Ovary (tissue), 9 donors: Measurements from ENCODE around the gene SMARCC1. TPM values are rescaled to one million over a fixed set of nuclear protein-coding genes. Genes with fewer than 3 reads are reported as not detected.

ENCODE experiments used
- DNase-seq, 5 donors: peaks; one replicate each; pipeline ENCODE4 v3.0.0-alpha.2; 2019 to 2020
- H3K27ac ChIP-seq, 2 donors: fragments of 200-600 bp; one replicate each; pipeline versions ENCODE4 v1.5.1 to v1.8.0; 2019 to 2022
- H3K27me3 ChIP-seq: fragments of 200-600 bp; one replicate; pipeline ENCODE4 v1.8.0; 2022
- H3K36me3 ChIP-seq: fragments of 200-600 bp; sonication (generic); one replicate; pipeline ENCODE4 v1.5.1; 2019
- H3K4me1 ChIP-seq: one replicate; pipeline ENCODE4 v1.8.1; 2013; ENCODE audit warnings: mild to moderate bottlenecking, moderate library complexity; ENCODE audit not compliant: insufficient read depth
- H3K4me3 ChIP-seq: fragments of 200-600 bp; sonication (generic); one replicate; pipeline ENCODE4 v1.5.1; 2017
- H3K9me3 ChIP-seq, 2 donors: fragments of 200-600 bp in 1 of 2; sonication (generic) in 1 of 2; one replicate each; pipeline versions ENCODE4 v1.5.1 to v1.8.1; 2013 to 2019; ENCODE audit warnings: mild to moderate bottlenecking in 1 of 2, moderate library complexity in 1 of 2
- EP300 ChIP-seq: sonication (generic); formaldehyde crosslinking; IDR thresholded peaks from one replicate; pipeline ENCODE4 v1.6.1; 2017; ENCODE audit warnings: antibody characterized with exemption
- POLR2A ChIP-seq: fragments of 450-650 bp; IDR thresholded peaks from one replicate; pipeline ENCODE4 v1.6.1; 2017; ENCODE audit warnings: antibody characterized with exemption, mild to moderate bottlenecking, moderate library complexity
- WGBS, 3 donors: extraction: QIAGEN DNeasy Blood & Tissue Kit in 1 of 3; methylation state at CpG; one replicate each; pipeline versions ENCODE4 v1.1.5 to v1.1.7; 2013 to 2017; 5-methylcytosine and 5-hydroxymethylcytosine counted together
- intact Hi-C, 4 donors: fragments of 100-400 bp; cut with DNase I; formaldehyde crosslinking; loops; one replicate each; pipeline versions ENCODE4 v1.11.0 to v1.15.1; 2022 to 2023
- polyA plus RNA-seq, 2 donors: library from polyadenylated mRNA; stranded (reverse); fragments of 200-250 nt in 1 of 2; fragments of 350-450 nt in 1 of 2; fragmentation: Illumina TruSeq in 1 of 2; extraction: RNeasy Lipid Tissue Mini Kit (QIAGEN cat#74804) in 1 of 2; gene quantifications; one replicate each; pipeline ENCODE4 v1.2.3, GENCODE V29; 2013 to 2014
- total RNA-seq, 7 donors: library from RNA; depleted of rRNA in 2 of 7; stranded (reverse); fragments of >200 nt in 2 of 7; fragmentation: NEBNext Ultra II Directional in 3 of 7; extraction: Animal tissue kit (Norgen Biotek cat#: 25700) in 3 of 7; gene quantifications; one replicate each; pipeline versions ENCODE4 v1.1.0 to v1.2.4, GENCODE V29; 2016 to 2023
- TF ChIP-seq, protein P1 (sequence below), 3 donors: fragments of 450-650 bp in 2 of 3; fragments of 200-600 bp in 1 of 3; IDR thresholded peaks; one replicate each; pipeline versions ENCODE4 v1.5.1 to v1.8.0; 2016 to 2022; ENCODE audit warnings: antibody characterized with exemption in 3 of 3, mild to moderate bottlenecking in 1 of 3
- donor health status: DM: no; HTN: no; CAD: no; lungs with moderate emphysema.
- donor health status: DM: no; HTN: no; CAD: no.
- donor health status: Bipolar disorder and iron deficiency.
- donor health status: DM: yes; HTN: yes; CAD: no.
- donor health status: DM: no; HTN: no; CAD: no.
- donor health status: DM: yes; HTN: yes; CAD: no.

SMARCC1 gene
- total and polyA plus RNA-seq, 9 donors = 24.8 to 68.9 (median 60.4) TPM

DNA sequence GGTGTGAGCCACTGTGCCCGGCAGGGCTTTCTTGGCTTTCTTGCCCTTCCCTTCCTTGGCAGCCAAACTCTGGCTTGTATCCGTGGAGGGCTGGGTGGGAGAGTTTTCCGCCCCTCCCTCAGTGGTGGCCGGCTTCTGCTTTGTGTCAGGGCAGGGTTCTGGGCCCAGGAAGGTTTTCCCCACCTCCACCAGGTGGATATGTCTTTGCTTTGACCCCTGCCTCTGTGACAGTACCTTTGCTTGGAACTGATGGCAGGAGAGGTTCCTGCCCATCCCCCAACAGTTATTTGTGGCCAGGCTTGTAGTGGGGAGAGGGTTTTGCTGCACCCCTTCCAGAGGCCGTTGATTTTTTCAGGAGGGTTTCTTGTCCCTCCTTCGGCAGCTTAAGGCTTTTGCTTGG is 227.4 kb downstream of the SMARCC1 start:
- intact Hi-C loops = no loop called here
- 76 to 82% (median 80%) methylated on average over 6 of the region's 6 CpGs for WGBS, 3 donors
- Histone ChIP-seq H3K36me3 (no peaks in the 10 kb centered on the region), H3K27ac (no peak overlapping the region), H3K27me3 (no peaks in the 10 kb centered on the region), H3K4me1 (no peaks in the 10 kb centered on the region), H3K4me3 (no peak overlapping the region), H3K9me3 (no peaks in the 10 kb centered on the region)
- TF ChIP-seq, protein P1, sequence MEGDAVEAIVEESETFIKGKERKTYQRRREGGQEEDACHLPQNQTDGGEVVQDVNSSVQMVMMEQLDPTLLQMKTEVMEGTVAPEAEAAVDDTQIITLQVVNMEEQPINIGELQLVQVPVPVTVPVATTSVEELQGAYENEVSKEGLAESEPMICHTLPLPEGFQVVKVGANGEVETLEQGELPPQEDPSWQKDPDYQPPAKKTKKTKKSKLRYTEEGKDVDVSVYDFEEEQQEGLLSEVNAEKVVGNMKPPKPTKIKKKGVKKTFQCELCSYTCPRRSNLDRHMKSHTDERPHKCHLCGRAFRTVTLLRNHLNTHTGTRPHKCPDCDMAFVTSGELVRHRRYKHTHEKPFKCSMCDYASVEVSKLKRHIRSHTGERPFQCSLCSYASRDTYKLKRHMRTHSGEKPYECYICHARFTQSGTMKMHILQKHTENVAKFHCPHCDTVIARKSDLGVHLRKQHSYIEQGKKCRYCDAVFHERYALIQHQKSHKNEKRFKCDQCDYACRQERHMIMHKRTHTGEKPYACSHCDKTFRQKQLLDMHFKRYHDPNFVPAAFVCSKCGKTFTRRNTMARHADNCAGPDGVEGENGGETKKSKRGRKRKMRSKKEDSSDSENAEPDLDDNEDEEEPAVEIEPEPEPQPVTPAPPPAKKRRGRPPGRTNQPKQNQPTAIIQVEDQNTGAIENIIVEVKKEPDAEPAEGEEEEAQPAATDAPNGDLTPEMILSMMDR (IDR thresholded peaks at IDR 0.05) = no peak
- TF ChIP-seq POLR2A (no peak), EP300 (no peak)
- DNase-seq = no peak

DNA sequence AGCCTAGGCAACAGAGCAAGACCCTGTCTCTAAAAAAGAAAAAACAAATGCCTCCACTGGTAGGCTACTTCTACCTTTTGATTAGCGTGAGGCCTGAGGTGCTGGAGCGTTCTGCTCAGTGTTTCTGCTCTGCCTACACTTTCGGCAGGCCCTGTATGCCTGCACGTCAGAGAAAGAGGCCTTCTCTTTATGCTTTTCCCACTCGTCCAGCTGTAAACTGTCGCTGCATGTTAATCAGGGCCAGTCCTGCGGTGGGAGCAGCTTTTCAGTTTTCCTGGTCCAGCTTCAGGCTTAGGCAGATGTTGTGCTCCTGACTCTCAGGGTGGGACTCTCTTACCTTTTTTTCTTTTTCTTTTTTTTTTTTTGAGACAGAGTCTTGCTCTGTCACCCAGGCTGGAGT is 228.3 kb downstream of the SMARCC1 start:
- TF ChIP-seq, protein P1 (IDR thresholded peaks at IDR 0.05) = no peak
- TF ChIP-seq POLR2A (no peak), EP300 (no peak)
- Histone ChIP-seq H3K27me3 (no peaks in the 10 kb centered on the region), H3K36me3 (no peaks in the 10 kb centered on the region), H3K27ac (no peak overlapping the region), H3K4me1 (no peaks in the 10 kb centered on the region), H3K9me3 (no peaks in the 10 kb centered on the region), H3K4me3 (no peak overlapping the region)
- WGBS, 3 donors = 59 to 71% (median 70%) methylated on average over 7 of the region's 7 CpGs
- intact Hi-C loops = no loop called here
- DNase-seq = no peak

DNA sequence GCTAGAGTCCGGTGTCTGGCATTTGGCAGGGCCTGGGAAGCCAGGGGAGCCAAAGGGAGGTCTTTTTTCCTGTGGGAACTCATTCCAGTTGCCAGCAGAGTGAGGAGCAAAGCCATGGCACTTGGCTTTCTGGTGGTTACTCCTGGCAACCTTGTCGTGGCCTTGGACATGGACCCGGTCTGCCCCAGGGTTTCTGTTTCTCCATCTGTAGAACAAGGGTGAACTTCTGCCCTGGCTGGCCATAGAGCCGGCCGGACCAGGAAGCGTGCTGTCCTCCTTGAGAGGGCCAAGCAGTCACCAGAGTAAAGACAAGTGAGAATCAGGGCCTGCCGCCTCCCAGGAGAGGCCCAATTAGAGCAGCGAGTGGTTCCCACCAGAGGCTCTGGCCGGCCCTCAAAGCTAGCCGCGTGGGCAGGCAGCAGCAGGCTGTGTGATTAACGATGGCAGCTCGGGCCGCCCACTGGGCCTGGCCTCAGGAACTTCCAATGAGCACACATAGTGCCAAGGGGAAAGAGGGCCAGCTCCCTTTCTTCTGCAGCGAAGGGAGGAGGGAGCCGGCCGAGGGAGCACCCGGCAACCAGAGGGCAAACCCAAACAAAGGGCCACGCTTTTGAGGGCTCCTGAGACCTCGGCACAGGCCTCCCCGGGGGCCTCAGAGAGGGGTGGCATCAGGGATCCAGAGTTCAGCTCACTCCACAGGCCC is 239.1 kb downstream of the SMARCC1 start:
- H3K4me3 ChIP-seq = no peak overlapping the region
- peaks cover 10% of the 10 kb centered on the region for H3K4me1 ChIP-seq
- DNase-seq = peak; percentile 23 to 73 (median 53)
- H3K36me3 ChIP-seq = no peaks in the 10 kb centered on the region
- peak overlapping the region in 1 of 2 donors; percentile 15 for H3K27ac ChIP-seq
- intact Hi-C loops = no loop called here
- TF ChIP-seq, protein P1 (IDR thresholded peaks at IDR 0.05) = no peak
- no peak for TF ChIP-seq EP300
- TF ChIP-seq POLR2A = no peak
- 19 to 30% (median 26%) methylated on average over 19 to 21 of the region's 21 CpGs for WGBS, 3 donors
- no peaks in the 10 kb centered on the region for H3K27me3 ChIP-seq
- H3K9me3 ChIP-seq = no peaks in the 10 kb centered on the region

DNA sequence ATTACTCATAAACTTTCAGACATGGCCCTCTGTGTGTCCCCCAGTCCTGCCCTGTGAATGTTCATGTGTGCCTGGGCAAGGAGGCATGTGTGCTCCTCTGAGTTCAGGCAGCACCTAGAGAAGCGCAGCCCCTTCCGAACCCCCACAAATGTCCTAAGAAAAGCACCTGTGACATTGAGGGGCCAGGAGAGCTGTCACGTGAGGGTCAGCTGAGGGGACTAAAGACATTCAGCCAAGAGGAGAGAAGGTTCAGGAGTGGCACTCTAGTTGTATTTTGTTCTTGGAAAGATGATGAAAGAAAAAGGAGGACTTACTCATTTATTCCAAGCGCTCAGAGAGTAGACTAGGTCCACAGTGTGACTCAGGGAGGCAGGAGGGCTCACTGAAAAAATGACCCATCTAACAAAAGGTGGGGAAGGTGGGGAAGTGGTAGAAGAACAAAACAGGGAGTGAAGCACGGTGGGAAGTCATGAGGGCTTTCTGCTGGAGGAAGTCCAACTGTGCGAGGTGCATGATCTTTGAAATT is 240.0 kb downstream of the SMARCC1 start:
- Histone ChIP-seq H3K27me3 (no peaks in the 10 kb centered on the region), H3K27ac (no peak overlapping the region), H3K4me1 (peaks cover 10% of the 10 kb centered on the region), H3K36me3 (no peaks in the 10 kb centered on the region), H3K9me3 (no peaks in the 10 kb centered on the region), H3K4me3 (no peak overlapping the region)
- TF ChIP-seq POLR2A (no peak), EP300 (no peak)
- TF ChIP-seq, protein P1 (IDR thresholded peaks at IDR 0.05) = no peak
- intact Hi-C loops = no loop called here
- no peak for DNase-seq
- WGBS, 3 donors = 65 to 72% (median 68%) methylated on average over 6 of the region's 6 CpGs
